Hepatocyte (in vitro differentiated cells): ENCODE measurements around the gene COIL.

Experiments used
- EZH2phosphoT487 ChIP-seq: fragments of 200-600 bp; sonication (generic); IDR thresholded peaks from one replicate; pipeline ENCODE4 v1.6.1; 2018; ENCODE audit warnings: antibody characterized with exemption, mild to moderate bottlenecking, low read depth, moderate library complexity; ENCODE audit not compliant: unreplicated experiment, severe bottlenecking
- TF ChIP-seq, protein P1 (sequence below): fragments of 200-600 bp; sonication (generic); IDR thresholded peaks from 2 replicates; pipeline ENCODE4 v1.5.1; 2016; ENCODE audit warnings: antibody characterized with exemption, mild to moderate bottlenecking; ENCODE audit not compliant: poor library complexity

DNA sequence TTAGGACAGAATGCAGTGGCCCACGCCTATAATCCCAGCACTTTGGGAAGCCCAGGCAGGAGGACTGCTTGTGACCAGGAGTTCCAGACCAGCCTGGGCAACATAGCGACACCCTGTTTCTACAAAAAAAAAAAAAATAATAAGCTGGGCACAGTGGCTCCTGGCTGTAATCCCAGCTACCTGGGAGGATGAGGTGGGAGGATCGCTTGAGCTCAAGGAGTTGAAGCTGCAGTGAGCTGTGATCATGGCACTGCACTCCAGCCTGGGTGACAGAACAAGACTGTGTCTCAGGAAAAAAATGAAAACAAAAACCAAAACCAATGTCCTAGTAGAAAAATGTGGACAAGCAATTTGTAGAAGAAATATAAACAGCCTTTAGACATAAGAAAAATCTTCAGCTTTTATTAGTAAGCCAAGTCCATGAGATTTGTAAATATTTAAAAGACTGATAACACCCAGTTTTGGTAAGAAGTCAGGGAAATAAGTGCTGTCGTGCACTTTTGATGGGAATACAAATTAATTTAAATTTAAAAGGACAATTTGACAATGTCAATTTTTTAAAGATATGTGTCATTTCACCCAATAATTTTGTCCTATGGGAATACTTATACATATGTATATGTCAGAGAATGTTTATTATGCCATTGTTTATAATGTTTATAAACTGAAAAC lies 28.2 kb upstream of the COIL start:
- TF ChIP-seq, protein P1, sequence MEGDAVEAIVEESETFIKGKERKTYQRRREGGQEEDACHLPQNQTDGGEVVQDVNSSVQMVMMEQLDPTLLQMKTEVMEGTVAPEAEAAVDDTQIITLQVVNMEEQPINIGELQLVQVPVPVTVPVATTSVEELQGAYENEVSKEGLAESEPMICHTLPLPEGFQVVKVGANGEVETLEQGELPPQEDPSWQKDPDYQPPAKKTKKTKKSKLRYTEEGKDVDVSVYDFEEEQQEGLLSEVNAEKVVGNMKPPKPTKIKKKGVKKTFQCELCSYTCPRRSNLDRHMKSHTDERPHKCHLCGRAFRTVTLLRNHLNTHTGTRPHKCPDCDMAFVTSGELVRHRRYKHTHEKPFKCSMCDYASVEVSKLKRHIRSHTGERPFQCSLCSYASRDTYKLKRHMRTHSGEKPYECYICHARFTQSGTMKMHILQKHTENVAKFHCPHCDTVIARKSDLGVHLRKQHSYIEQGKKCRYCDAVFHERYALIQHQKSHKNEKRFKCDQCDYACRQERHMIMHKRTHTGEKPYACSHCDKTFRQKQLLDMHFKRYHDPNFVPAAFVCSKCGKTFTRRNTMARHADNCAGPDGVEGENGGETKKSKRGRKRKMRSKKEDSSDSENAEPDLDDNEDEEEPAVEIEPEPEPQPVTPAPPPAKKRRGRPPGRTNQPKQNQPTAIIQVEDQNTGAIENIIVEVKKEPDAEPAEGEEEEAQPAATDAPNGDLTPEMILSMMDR: no peak
- TF ChIP-seq EZH2phosphoT487: no peak
